ENCODE measurements around the gene MYL3. TPM values are rescaled to one million over a fixed set of nuclear protein-coding genes. Genes with fewer than 3 reads are reported as not detected.

Gene MYL3
- polyA plus RNA-seq, 2 of the 4 experiments (the other 2 are of a cell fraction) = 0.25 TPM; not detected in 1

GRCh38 chr3:46895761-46896160 lies 32.5 kb upstream of the MYL3 start:
- POLR2A ChIA-PET = no interaction called here
- TF ChIP-seq FOSL2 (IDR thresholded peaks at IDR 0.05) (no peak), FOSL2 (CRISPR knock-in tag; IDR thresholded peaks at IDR 0.05) (no peak), HEYL (CRISPR knock-in tag; IDR thresholded peaks at IDR 0.05) (no peak), REST (IDR thresholded peaks at IDR 0.05) (no peak), HMGXB4 (CRISPR knock-in tag; IDR thresholded peaks at IDR 0.05; ENCODE audit: borderline replicate concordance) (no peak), SMC3 (IDR thresholded peaks at IDR 0.05) (no peak), CHD4 (IDR thresholded peaks at IDR 0.05; ENCODE audit: borderline replicate concordance) (no peak)
- Histone ChIP-seq H3K4me1 (peaks cover 9% of the 10 kb centered on the region; the same call in 1 of the 3 replicates), H3K27ac (no peak overlapping the region), H3K4me3 (no peak overlapping the region), H3K4me2 (no peak overlapping the region), H3K9me3 (no peaks in the 10 kb centered on the region)
- CTCF ChIA-PET = interaction anchor here (0.7 to 5.3 kb wide), 20 partner anchors 10 to 199 kb away, joined by 3 to 46 read pairs (median 8); partner anchors contain the start of genes PTH1R and TMIE
- ATAC-seq (no peak), DNase-seq (ENCODE audit: low read depth in 1 of 2, low spot score in 1 of 2) (no peak), FAIRE-seq (no peak)
- WGBS (ENCODE audit: missing lambda C conversion rate) = 90% methylated on average over 1 of the region's 4 CpGs

GRCh38 chr3:46895204-46895660 lies 32.0 kb upstream of the MYL3 start:
- peak; percentile 48 to 72; a peak in 5 of 6 replicates for ATAC-seq
- no peaks in the 10 kb centered on the region for H3K9me3 ChIP-seq
- DNase-seq (ENCODE audit: low read depth in 1 of 2, low spot score in 1 of 2) = peak; percentile 53 to 58
- ChIA-PET POLR2A (no interaction called here), CTCF (interaction anchor here (0.6 to 5.3 kb wide), 27 partner anchors 9 to 1710 kb away, joined by 3 to 46 read pairs (median 5); partner anchors contain the start of genes MYL3, PTH1R and TMIE)
- no peak overlapping the region for H3K27ac ChIP-seq
- TF ChIP-seq CTCF (IDR thresholded peaks at IDR 0.05) (peak; percentile 67), FOSB (CRISPR knock-in tag; IDR thresholded peaks at IDR 0.05) (no peak), RAD21 (conservative IDR thresholded peaks at IDR 0.05 in 1 of 2, IDR thresholded peaks at IDR 0.05 in 1 of 2) (peak; percentile 62 to 75), CHD4 (IDR thresholded peaks at IDR 0.05; ENCODE audit: borderline replicate concordance) (no peak), CBX2 (IDR thresholded peaks at IDR 0.05; ENCODE audit: borderline replicate concordance, low read depth) (no peak), ZFP36 (IDR thresholded peaks at IDR 0.05; ENCODE audit: borderline replicate concordance, partially characterized antibody) (no peak), FOSL2 (IDR thresholded peaks at IDR 0.05) (no peak), FOSL2 (CRISPR knock-in tag; IDR thresholded peaks at IDR 0.05) (no peak), NFE2L2 (conservative IDR thresholded peaks at IDR 0.05; ENCODE audit: low read length) (no peak), SMC3 (IDR thresholded peaks at IDR 0.05) (peak; percentile 78), HDAC2 (IDR thresholded peaks at IDR 0.05) (no peak)
- no peak overlapping the region for H3K4me3 ChIP-seq
- peak overlapping the region; percentile 18; the same call in 1 of the 3 replicates for H3K4me2 ChIP-seq
- peaks cover 9% of the 10 kb centered on the region; the same call in 1 of the 3 replicates for H3K4me1 ChIP-seq
- WGBS (ENCODE audit: missing lambda C conversion rate) = 17% methylated on average over 5 of the region's 5 CpGs
- no peak for FAIRE-seq

Data from A549 (cell line).